ENCODE results near the gene ZNF697. TPM values are rescaled to one million over a fixed set of nuclear protein-coding genes. Genes with fewer than 3 reads are reported as not detected.

ZNF697 gene
- total RNA-seq, 1 experiment from 2014 or later: 18.0 TPM

DNA sequence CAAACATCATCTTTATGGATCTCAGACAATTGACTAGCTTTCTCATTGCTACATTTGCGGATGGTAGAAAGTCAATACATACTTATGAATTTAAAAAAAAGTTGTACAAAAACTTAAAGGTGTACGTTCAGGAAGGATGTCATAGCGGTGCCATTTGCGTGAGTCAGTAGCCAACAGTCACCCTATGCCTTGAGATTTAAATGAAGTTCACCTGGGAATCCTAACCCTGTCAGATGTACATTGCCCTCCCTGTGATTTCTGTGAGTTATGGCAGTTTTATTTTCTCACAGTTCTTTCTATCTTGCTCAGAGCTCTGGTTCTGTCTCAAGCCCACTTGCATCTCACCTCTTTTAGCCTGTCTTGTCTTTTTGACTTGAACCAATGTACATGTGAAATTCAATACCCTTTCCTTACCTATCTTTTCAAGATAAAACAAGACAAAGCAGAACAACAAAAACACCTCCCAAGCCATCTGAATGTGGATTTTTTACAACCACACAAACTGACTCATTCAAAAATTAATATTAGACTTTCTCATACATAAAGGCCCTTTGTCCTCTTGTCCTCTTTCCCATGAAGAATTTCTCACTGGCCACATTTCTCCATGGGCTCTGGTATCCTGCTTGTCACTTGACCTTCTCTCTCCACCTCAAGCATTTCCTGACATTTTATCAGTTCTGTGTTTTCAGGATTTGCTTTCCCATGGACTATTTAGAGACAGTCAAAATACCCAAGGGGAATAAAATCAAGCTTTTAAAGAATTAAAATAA is 25.3 kb upstream of the ZNF697 start:
- ChIA-PET CTCF (interaction anchor here (0.7 to 6.4 kb wide), 4 partner anchors 13 to 62 kb away, joined by 3 to 75 read pairs (median 52); partner anchors contain the start of gene ZNF697), POLR2A (interaction anchor here (0.6 kb wide), 1 partner anchor 26 kb away, joined by 3 read pairs; no protein-coding TSS in a partner anchor)
- Mint-ChIP-seq H3K4me1 (peaks cover 38% of the 10 kb centered on the region), H3K36me3 (no peaks in the 10 kb centered on the region), H3K4me3 (no peak overlapping the region), H3K27ac (peak overlapping the region; percentile 96; the same call in 1 of the 2 replicates), H3K27me3 (ENCODE audit: low read depth) (no peaks in the 10 kb centered on the region), H3K9me3 (0 out of 2 replicates have a peak, but pooled peaks cover 4% of the 10 kb centered on the region)
- TF ChIP-seq, protein P1, sequence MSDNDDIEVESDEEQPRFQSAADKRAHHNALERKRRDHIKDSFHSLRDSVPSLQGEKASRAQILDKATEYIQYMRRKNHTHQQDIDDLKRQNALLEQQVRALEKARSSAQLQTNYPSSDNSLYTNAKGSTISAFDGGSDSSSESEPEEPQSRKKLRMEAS (CRISPR knock-in tag; IDR thresholded peaks at IDR 0.05): no peak
- TF ChIP-seq, protein P2, sequence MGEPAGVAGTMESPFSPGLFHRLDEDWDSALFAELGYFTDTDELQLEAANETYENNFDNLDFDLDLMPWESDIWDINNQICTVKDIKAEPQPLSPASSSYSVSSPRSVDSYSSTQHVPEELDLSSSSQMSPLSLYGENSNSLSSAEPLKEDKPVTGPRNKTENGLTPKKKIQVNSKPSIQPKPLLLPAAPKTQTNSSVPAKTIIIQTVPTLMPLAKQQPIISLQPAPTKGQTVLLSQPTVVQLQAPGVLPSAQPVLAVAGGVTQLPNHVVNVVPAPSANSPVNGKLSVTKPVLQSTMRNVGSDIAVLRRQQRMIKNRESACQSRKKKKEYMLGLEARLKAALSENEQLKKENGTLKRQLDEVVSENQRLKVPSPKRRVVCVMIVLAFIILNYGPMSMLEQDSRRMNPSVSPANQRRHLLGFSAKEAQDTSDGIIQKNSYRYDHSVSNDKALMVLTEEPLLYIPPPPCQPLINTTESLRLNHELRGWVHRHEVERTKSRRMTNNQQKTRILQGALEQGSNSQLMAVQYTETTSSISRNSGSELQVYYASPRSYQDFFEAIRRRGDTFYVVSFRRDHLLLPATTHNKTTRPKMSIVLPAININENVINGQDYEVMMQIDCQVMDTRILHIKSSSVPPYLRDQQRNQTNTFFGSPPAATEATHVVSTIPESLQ (CRISPR knock-in tag; IDR thresholded peaks at IDR 0.05): no peak
- no peak for TF ChIP-seq ZNF263 (CRISPR knock-in tag; IDR thresholded peaks at IDR 0.05; ENCODE audit: low read depth)
- no peak for TF ChIP-seq ESRRA (CRISPR knock-in tag; IDR thresholded peaks at IDR 0.05; ENCODE audit: borderline replicate concordance)
- no peak for TF ChIP-seq ATF1 (CRISPR knock-in tag; IDR thresholded peaks at IDR 0.05)
- no peak for TF ChIP-seq NFE2L1 (CRISPR knock-in tag; IDR thresholded peaks at IDR 0.05)
- no peak for ATAC-seq
- no peak for DNase-seq (ENCODE audit: low spot score)

DNA sequence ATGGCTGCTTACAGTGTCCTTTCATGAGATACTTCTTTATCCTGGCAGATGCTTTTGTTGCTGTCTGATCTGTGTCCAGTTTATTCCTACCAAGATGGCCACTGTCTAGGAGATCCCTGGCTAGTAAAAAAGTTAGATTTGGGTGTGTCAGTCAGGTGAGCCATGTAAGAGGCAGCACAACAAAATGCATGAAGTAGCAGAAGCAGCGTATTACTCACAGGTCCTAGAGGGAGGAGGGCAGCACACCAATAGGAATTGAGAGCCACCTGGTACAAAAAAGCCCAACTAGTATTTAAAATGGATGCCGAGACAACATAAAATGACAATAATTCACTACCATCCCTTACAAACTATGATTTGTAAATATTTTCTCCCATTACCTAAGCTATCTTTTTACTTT is 22.8 kb upstream of the ZNF697 start:
- CTCF ChIA-PET: interaction anchor here (1.7 kb wide), 1 partner anchor 74 kb away, joined by 4 read pairs; no protein-coding TSS in a partner anchor

More for the DNA sequence above, 22.8 kb upstream of the ZNF697 start:
- 0 out of 2 replicates have a peak, but pooled peaks cover 4% of the 10 kb centered on the region for H3K9me3 Mint-ChIP-seq
- DNase-seq (ENCODE audit: low spot score): no peak
- TF ChIP-seq NFATC4 (CRISPR knock-in tag; IDR thresholded peaks at IDR 0.05): no peak
- TF ChIP-seq, protein P3, sequence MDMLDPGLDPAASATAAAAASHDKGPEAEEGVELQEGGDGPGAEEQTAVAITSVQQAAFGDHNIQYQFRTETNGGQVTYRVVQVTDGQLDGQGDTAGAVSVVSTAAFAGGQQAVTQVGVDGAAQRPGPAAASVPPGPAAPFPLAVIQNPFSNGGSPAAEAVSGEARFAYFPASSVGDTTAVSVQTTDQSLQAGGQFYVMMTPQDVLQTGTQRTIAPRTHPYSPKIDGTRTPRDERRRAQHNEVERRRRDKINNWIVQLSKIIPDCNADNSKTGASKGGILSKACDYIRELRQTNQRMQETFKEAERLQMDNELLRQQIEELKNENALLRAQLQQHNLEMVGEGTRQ (CRISPR knock-in tag; IDR thresholded peaks at IDR 0.05): no peak
- TF ChIP-seq, protein P4, sequence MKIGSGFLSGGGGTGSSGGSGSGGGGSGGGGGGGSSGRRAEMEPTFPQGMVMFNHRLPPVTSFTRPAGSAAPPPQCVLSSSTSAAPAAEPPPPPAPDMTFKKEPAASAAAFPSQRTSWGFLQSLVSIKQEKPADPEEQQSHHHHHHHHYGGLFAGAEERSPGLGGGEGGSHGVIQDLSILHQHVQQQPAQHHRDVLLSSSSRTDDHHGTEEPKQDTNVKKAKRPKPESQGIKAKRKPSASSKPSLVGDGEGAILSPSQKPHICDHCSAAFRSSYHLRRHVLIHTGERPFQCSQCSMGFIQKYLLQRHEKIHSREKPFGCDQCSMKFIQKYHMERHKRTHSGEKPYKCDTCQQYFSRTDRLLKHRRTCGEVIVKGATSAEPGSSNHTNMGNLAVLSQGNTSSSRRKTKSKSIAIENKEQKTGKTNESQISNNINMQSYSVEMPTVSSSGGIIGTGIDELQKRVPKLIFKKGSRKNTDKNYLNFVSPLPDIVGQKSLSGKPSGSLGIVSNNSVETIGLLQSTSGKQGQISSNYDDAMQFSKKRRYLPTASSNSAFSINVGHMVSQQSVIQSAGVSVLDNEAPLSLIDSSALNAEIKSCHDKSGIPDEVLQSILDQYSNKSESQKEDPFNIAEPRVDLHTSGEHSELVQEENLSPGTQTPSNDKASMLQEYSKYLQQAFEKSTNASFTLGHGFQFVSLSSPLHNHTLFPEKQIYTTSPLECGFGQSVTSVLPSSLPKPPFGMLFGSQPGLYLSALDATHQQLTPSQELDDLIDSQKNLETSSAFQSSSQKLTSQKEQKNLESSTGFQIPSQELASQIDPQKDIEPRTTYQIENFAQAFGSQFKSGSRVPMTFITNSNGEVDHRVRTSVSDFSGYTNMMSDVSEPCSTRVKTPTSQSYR (CRISPR knock-in tag; IDR thresholded peaks at IDR 0.05): no peak
- TF ChIP-seq, protein P5, sequence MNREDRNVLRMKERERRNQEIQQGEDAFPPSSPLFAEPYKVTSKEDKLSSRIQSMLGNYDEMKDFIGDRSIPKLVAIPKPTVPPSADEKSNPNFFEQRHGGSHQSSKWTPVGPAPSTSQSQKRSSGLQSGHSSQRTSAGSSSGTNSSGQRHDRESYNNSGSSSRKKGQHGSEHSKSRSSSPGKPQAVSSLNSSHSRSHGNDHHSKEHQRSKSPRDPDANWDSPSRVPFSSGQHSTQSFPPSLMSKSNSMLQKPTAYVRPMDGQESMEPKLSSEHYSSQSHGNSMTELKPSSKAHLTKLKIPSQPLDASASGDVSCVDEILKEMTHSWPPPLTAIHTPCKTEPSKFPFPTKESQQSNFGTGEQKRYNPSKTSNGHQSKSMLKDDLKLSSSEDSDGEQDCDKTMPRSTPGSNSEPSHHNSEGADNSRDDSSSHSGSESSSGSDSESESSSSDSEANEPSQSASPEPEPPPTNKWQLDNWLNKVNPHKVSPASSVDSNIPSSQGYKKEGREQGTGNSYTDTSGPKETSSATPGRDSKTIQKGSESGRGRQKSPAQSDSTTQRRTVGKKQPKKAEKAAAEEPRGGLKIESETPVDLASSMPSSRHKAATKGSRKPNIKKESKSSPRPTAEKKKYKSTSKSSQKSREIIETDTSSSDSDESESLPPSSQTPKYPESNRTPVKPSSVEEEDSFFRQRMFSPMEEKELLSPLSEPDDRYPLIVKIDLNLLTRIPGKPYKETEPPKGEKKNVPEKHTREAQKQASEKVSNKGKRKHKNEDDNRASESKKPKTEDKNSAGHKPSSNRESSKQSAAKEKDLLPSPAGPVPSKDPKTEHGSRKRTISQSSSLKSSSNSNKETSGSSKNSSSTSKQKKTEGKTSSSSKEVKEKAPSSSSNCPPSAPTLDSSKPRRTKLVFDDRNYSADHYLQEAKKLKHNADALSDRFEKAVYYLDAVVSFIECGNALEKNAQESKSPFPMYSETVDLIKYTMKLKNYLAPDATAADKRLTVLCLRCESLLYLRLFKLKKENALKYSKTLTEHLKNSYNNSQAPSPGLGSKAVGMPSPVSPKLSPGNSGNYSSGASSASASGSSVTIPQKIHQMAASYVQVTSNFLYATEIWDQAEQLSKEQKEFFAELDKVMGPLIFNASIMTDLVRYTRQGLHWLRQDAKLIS (CRISPR knock-in tag; IDR thresholded peaks at IDR 0.05; ENCODE audit: borderline replicate concordance): no peak
- no peak for TF ChIP-seq ZNF138 (CRISPR knock-in tag; conservative IDR thresholded peaks at IDR 0.05)
- TF ChIP-seq, protein P6, sequence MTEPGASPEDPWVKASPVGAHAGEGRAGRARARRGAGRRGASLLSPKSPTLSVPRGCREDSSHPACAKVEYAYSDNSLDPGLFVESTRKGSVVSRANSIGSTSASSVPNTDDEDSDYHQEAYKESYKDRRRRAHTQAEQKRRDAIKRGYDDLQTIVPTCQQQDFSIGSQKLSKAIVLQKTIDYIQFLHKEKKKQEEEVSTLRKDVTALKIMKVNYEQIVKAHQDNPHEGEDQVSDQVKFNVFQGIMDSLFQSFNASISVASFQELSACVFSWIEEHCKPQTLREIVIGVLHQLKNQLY (CRISPR knock-in tag; IDR thresholded peaks at IDR 0.05): no peak
- H3K4me3 Mint-ChIP-seq: no peak overlapping the region
- no peak overlapping the region for H3K27ac Mint-ChIP-seq
- H3K27me3 Mint-ChIP-seq (ENCODE audit: low read depth): no peaks in the 10 kb centered on the region
- no peaks in the 10 kb centered on the region for H3K36me3 Mint-ChIP-seq
- POLR2A ChIA-PET: no interaction called here
- H3K4me1 Mint-ChIP-seq: peaks cover 32% of the 10 kb centered on the region
- no peak for ATAC-seq
